GM21529 (cell line): ENCODE data around the gene SLC29A3.

Experiments used
- ATAC-seq: cut with Tn5 transposase; IDR thresholded peaks from one replicate; pipeline ENCODE4 v1.9.1; 2021; ENCODE audit not compliant: unreplicated experiment

Gene SLC29A3

DNA sequence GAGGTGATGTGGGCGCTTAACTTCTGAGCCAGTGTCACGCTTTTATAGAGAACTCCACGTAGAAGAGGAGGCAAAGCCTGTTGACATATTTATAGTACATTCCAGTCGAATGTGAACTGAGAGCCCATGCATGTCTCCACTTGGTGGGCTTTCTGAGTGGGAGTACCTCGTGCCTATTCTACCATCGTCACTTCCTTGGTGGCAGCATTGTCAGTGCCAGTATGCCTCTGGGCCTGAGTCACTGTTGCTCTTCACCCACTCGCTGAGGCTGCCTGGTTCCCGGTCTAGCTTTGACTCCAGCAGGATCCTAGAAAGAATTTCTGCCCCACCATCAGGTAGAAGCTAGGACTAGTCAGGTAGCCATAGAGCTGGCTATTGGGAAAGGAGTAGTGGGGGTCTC lies 47.6 kb downstream of the SLC29A3 start:
- ATAC-seq = no peak

DNA sequence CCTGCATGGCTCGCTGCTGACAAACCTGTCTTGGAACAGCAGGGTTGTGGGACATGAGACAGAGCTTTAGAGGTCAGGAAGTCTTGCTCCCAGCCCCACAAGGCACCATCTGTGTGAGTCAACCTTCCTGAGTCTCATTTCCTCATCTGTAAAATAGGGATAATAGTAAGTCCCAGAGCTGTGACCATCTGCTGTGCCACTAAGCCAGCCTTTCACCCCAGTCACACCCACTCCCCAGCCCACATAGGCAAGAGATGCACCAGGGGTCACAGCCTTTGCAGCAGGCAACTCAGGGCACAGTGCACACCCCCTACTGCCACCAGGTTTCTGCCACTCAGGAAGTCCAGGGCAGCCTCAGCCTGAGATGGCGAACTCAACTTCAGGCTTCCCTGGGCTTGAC lies 48.2 kb downstream of the SLC29A3 start:
- ATAC-seq = no peak

DNA sequence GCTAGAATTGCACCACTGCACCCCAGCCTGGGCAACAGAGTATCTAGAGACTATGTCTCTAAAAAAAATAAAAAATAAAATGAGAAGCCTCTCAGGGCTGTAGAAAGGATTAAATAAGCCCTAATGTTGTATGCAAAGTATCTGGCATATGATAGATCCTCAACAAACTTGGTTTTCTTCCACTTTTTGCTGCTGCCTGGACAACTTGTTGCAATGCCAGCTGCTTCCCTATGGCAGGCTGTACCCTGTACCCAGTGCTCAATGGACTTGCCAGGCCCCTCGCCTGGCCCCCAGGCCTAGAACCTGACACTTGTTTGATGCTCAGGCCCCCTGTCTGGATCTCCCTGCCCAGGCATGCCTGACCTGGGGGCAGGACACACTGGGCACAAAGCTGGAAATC lies 49.1 kb downstream of the SLC29A3 start:
- ATAC-seq = no peak

DNA sequence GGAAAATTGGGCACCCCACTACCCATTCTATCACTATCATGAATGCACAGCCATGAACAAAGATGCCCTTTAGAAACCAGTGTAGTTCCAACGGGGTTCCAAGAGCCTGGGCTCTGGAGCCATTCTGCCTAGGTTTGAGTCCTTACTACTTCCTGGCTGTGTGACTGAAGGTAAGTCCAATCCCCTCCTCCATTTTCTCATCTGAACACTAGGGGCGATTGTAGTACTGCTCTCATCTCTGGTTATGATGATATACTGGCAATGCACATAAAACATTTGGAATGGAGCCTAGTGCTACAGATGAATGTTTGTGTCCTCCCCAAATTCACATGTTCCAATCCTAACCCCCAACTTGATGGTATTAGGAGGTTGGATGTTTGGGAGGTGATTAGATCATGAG lies 49.6 kb downstream of the SLC29A3 start:
- ATAC-seq = no peak

GRCh38 chr10:71369602-71370001 lies 50.5 kb downstream of the SLC29A3 start:
- ATAC-seq = no peak

GRCh38 chr10:71370031-71370430 lies 51.0 kb downstream of the SLC29A3 start:
- no peak for ATAC-seq

DNA sequence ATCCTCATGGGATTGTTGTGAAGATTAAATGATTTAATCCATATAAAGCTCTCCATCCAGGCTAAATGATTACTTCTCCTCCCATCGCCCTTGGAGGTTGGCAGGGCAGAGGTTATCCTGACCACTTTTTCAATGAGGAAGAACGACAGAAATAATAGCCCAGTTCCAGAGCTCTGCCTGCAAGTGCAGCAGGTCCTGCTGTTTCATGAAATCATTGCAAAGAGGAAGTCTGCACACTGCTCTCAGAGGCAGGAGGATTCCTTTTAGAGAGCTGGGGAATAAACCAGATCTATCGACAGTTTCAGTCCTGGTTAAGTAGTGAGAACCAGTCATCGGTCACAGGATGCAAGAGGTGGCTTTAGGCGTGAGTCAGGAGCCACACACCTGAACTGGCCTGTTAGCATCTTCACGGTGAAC lies 52.7 kb downstream of the SLC29A3 start:
- ATAC-seq = peak; percentile 47

- peak; percentile 50 for ATAC-seq
These were observed 53.9 kb downstream of the SLC29A3 start for GRCh38 chr10:71372882-71373495.

DNA sequence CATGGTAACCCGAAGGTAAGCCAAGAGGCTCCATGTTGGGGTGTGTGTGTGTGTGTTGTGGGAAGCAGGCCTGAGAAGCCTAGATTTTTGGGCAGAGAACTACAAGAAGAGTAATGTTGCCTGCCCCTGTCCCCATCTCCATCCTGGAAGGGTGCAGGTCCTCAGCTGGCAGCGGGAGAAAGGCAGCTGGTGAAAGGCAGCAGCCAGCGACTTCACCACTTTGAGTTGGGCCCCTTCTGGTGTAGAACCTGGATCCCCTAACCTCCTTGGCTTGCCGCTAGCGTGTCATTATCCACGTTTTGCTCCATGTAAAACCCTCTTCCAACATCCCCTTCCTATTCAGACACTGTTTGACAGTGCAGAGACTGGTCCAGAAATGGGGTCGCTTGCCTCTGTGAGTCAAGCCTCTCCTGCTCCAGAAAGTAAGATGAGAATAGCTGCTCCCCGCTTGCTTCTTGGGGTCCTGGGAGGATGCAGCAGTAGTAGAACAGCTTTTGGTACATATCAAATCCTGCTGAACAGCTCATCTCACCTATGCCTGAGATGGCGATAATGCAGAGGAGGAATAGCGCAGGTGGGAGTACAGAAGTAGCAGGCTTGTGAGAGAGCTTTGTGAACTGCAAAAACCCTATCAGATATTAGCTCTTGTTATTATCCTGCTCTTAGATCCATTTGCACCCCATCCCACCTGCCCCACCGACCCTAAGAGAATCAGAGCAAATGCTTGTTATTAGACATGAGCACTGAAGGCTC lies 55.6 kb downstream of the SLC29A3 start:
- ATAC-seq = no peak

DNA sequence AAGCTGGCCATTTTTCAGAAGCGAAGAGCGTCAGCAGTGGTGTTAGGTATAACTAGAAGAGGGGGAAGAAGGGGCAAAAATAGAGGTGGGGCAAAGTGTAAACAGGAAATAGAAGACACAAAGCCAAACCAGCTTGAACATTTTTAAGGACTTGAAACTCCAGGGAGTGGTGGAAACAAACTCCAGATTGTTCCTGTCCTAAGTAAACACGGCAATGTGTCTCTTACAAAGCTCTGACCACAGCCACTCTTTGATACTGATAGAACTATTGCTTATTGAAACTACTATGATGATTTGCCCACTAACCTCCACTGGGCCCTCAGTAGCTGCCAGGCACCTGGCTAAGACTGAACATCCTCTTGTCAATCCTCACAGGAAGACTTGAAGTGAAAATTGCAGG lies 56.9 kb downstream of the SLC29A3 start:
- ATAC-seq = no peak

DNA sequence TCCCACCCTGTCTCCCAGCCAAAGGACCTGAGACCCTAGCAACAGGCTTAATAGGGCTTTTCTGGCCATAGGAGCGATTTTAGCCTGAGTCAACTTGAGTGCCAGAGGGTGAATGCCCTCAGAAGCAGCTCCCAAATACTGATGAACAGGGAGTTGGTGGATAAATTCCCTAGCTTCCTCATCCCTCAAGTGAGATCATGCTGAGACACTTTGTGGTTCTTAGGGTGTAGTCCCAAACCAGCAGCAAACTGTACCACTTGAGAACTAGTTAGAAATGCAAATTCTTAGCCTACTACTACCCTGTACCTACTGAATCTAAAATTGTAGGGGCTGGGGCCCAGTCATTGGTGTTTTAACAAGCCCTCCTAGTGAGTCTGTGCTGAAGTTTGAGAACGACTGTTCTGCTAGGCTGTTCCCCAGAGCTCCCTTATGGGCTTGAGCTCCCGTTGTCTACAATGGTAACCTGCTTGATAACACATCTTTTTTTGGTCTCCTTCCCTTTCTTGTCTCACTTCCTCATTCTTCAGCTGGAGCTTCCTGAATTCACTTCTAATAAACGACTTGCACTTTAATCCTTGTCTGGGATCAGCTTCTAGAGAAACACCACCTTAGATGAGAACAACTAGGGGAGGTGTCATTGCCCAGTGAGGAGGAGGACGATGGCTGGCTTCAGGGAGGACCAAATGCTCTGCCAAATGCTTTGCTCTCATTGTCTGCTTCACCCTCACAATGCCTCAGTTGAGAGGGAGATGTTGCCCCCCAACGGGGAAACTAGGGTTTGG lies 59.5 kb downstream of the SLC29A3 start:
- ATAC-seq = no peak

DNA sequence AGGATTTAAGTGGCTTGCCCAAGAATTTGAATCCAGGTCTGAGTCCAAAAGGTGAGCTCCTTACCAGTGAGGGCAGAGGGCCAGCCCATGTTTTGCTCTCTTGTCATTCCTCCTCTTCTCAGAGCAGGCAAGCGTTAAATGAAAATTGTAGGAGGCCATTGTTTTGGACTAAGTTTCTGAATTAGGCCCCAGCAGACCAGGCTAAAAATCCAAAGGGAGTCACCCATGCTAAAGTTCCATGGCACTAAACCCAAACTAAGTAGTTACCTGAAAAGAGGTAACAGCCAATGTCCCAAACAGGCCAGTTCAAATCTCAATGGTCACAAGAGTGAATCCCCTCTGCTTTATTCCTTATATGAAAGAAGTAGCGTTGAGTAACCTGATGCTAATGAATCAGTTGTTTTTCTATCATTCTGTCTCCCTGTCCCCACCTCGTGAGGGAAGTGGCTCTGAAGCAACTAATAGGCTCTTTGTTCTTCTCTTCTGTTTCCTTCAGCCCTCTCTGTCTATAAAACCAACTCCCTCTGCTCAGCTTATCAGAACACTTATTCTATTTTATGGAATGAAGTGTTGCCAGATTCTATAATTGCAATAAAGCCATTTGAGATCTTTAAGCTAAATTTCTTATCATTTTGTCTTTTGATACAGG lies 60.2 kb downstream of the SLC29A3 start:
- no peak for ATAC-seq

DNA sequence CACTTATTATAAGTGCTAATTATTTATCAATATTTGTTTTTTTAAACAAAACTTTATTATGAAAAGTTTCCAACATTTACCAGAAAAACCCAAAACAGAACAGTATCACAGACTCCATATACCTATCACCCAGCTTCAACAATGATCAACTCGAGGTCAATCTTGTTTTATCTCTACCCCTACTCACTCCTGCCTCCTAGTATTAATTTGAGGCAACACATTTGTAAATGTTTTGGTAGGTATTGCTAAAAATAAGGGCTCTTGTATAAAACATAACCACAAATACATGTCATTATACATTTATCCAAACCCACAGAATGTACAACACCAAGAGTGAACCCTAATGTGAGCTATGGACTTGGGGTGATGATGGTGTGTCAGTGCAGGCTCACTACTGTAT lies 61.8 kb downstream of the SLC29A3 start:
- no peak for ATAC-seq

GRCh38 chr10:71381611-71382010 lies 62.6 kb downstream of the SLC29A3 start:
- no peak for ATAC-seq

- no peak for ATAC-seq
These were observed 63.0 kb downstream of the SLC29A3 start for GRCh38 chr10:71382028-71382427.

DNA sequence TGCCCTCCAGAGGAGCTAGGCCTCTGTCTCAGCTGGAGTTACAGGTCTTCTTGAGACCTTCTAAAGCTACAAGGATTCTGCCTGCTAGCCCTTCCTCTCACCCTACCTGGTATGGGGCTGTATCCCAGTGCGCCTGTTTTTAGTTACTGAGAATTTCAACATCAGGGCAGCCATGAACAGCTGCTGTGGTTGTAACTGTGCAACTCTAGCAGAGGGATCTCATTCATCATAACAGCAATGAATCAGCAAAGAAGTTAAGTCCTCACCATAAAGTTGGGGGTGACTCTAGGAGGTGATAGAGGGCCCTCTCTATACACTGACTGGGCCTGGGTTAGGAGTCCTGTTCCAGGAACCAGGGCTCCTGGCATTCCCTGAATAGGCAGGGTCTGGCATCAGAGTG lies 63.7 kb downstream of the SLC29A3 start:
- ATAC-seq = no peak

DNA sequence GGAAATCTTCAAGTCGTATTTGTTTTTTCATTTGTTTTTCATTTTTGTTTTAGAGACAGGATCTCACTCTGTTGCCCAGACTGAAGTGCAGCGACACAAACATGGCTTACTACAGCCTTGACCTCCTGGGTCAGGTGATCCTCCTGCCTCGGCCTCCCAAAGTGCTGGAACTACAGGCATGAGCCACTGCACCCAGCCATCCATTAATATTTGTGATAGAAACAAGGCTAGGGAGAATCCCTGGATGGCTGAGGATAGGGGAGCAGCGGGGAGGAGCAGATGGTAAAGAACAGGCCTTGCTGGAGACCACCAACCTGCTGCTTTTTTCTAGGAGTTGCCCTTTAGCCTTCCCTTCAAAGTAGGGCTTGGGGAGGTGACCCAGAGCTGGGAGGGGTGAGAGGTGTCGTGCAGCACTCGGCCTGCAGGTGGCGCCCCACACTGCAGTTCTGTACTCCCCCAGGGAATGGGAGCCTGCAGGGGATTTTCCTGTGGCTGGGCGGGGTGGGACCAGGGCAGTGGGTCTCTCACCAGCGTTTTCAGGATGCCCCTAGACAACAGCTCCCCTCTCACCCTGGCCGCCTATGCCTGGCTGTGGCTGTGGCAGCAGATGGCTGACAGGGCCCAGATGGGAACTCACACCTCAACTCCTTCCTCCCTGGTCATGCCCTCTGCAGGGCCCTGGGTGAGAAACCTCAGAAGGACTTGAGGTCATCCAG lies 65.1 kb downstream of the SLC29A3 start:
- ATAC-seq = peak; percentile 68

- no peak for ATAC-seq
These were observed 69.1 kb downstream of the SLC29A3 start for GRCh38 chr10:71388171-71388570.

DNA sequence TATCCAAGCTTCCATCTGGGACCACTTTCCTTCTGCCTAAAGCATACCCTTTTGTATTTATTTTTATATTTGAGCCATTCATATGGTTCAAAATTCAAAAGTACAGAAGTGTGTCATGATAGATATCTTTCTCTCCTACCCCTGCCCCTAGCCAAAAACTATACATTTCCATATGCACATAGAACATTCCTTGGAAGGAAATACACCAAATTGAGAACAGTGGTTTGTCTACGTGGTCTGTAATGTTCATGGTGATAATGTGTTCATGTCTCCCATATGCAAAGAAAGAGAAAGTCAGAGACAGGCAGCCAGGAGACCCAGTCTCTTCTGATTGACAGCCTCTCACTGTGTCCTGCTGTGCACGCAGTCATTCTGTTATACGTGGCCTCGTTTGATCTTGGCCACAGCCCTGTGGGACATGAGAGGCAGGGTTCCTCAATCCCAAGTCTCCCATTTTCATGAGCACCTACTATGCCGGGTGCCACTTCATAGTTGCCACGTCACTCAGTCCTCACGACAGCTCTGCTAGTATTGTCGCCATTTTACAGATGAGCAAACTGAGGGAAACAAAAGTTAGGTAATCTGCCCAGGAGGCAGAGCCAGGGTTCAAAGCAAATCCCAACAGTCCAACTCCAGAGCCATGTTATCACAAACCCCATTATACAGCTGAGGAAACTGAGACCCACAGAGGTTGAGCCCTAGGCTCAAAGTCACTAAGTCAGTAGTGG lies 69.7 kb downstream of the SLC29A3 start:
- ATAC-seq = no peak

- ATAC-seq = no peak
These were observed 70.9 kb downstream of the SLC29A3 start for GRCh38 chr10:71389768-71390460.
